Measurements from ENCODE around the gene MUS81.
A peak's percentile ranks its signal among the peaks of the same experiment; 100 is the strongest.
"Not testable (repeated sequence)": the region's sequence is repeated elsewhere in the genome, so short reads cannot be mapped to it uniquely, and the experiment has no call there.

Gene MUS81

DNA sequence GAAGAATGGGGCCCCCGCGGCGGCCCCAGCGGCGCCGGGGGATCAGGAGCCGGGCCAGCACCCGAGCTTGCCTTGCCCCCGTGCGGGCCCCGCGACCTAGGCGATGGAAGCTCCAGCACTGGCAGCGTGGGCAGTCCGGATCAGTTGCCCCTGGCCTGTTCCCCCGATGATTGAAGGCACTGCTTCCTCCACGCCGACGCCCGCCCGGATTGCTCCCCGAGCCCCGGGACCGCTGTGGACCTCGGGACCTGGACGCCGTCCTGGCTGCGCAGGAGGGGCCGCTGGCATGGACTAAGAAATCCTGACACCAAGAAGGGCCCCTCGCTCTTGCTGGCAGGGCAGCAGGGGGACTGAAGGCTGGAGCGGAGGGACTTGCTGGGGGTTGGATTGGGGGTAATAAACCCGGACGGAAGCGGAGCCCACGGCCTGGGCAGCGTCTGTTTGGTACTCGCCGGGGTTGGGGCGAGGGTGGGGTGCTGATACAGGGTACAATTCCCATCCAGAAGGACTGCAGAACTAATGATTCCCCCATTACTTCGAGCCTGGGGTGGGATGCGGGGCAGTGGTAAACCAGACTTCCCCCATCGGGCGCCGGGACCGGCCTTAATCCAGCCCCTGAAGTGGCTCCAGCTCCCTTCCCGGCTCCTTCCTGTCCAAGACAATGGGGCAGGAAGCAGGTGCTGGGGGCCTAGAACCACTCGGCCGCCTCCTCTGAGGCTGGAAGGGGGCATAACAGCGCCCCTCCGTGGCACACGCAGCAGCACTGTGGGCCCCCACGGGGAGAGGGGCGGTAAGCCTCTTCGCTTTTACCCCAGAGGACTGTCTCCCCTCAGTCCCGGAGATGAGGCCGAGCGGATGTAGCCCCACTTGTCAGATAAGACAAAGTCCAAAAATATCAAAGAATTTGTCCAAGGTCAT lies 31.2 kb downstream of the MUS81 start:
- no peaks in the 10 kb centered on the region for H3K9me3 ChIP-seq (ENCODE audit: insufficient read depth, low read length, severe bottlenecking)
- peak overlapping the region; percentile 75 for H3K9ac ChIP-seq (ENCODE audit: low read depth, low read length)
- H3K36me3 ChIP-seq (ENCODE audit: insufficient read depth, low read length) = peaks cover 14% of the 10 kb centered on the region
- H3K27ac ChIP-seq (ENCODE audit: low read length) = peak overlapping the region; percentile 81; the same call in 1 of the 2 replicates
- H3K79me2 ChIP-seq (ENCODE audit: insufficient read depth, low read length) = peaks cover 27% of the 10 kb centered on the region
- peak overlapping the region; percentile 96 for H3K4me2 ChIP-seq (ENCODE audit: insufficient read depth, low read length)
- H3K27me3 ChIP-seq (ENCODE audit: insufficient read depth, low read length, poor library complexity) = no peaks in the 10 kb centered on the region
- H3K4me1 ChIP-seq (ENCODE audit: insufficient read depth, low read length) = peaks cover 61% of the 10 kb centered on the region
- ATAC-seq (ENCODE audit: insufficient read depth, low read depth) (no peak; the same call in 2 of the 3 replicates), DNase-seq (peak; percentile 38)
- TF ChIP-seq, protein P1, sequence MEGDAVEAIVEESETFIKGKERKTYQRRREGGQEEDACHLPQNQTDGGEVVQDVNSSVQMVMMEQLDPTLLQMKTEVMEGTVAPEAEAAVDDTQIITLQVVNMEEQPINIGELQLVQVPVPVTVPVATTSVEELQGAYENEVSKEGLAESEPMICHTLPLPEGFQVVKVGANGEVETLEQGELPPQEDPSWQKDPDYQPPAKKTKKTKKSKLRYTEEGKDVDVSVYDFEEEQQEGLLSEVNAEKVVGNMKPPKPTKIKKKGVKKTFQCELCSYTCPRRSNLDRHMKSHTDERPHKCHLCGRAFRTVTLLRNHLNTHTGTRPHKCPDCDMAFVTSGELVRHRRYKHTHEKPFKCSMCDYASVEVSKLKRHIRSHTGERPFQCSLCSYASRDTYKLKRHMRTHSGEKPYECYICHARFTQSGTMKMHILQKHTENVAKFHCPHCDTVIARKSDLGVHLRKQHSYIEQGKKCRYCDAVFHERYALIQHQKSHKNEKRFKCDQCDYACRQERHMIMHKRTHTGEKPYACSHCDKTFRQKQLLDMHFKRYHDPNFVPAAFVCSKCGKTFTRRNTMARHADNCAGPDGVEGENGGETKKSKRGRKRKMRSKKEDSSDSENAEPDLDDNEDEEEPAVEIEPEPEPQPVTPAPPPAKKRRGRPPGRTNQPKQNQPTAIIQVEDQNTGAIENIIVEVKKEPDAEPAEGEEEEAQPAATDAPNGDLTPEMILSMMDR (IDR thresholded peaks at IDR 0.05; ENCODE audit: borderline replicate concordance, extremely low read depth, low read length, poor library complexity, severe bottlenecking) = peak; percentile 49
- no peak for TF ChIP-seq EZH2 (IDR thresholded peaks at IDR 0.05; ENCODE audit: borderline replicate concordance, low read depth, low read length, severe bottlenecking)
- peak overlapping the region; percentile 88 for H2AFZ ChIP-seq (ENCODE audit: low read depth, low read length)
- peaks cover 21% of the 10 kb centered on the region; the same call in 1 of the 2 replicates for H4K20me1 ChIP-seq (ENCODE audit: insufficient read depth, low read length)
- peak overlapping the region; percentile 51 to 71 for H3K4me3 ChIP-seq (ENCODE audit: low read depth in 1 of 2, low read length in 2 of 2)

DNA sequence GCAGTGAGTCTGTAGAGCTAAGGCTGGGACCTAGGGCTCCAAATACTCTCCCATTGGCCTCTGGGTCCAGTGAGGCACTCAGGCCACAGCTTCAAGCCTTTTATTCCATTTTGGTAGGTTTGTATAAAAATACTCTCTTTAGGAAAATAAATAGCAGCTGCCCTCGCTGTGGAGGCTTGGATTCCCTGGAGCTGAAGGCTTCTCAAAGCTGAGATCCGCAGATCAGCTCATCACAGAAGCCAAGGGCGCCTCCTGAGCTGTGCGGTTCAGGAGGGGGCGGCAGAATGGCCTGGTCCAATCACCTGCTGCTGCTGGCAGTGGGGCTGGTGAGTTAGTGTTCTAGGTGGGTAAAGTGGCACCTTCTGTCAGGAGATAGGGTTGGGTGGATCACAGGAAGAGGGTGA lies 31.9 kb downstream of the MUS81 start:
- Histone ChIP-seq H3K4me2 (ENCODE audit: insufficient read depth, low read length) (peak overlapping the region; percentile 96), H4K20me1 (ENCODE audit: insufficient read depth, low read length) (peaks cover 21% of the 10 kb centered on the region; the same call in 1 of the 2 replicates), H3K4me3 (ENCODE audit: low read depth in 1 of 2, low read length in 2 of 2) (peak overlapping the region in 1 of 2 experiments; percentile 71; a peak in 2 of 4 replicates), H3K79me2 (ENCODE audit: insufficient read depth, low read length) (peaks cover 24% of the 10 kb centered on the region), H3K4me1 (ENCODE audit: insufficient read depth, low read length) (peaks cover 54% of the 10 kb centered on the region), H3K9ac (ENCODE audit: low read depth, low read length) (peak overlapping the region; percentile 75; the same call in 1 of the 2 replicates)
- ATAC-seq (ENCODE audit: insufficient read depth, low read depth); H2AFZ ChIP-seq (ENCODE audit: low read depth, low read length); DNase-seq; H3K27me3 ChIP-seq (ENCODE audit: insufficient read depth, low read length, poor library complexity); H3K36me3 ChIP-seq (ENCODE audit: insufficient read depth, low read length); H3K27ac ChIP-seq (ENCODE audit: low read length); H3K9me3 ChIP-seq (ENCODE audit: insufficient read depth, low read length, severe bottlenecking): not testable (repeated sequence)

DNA sequence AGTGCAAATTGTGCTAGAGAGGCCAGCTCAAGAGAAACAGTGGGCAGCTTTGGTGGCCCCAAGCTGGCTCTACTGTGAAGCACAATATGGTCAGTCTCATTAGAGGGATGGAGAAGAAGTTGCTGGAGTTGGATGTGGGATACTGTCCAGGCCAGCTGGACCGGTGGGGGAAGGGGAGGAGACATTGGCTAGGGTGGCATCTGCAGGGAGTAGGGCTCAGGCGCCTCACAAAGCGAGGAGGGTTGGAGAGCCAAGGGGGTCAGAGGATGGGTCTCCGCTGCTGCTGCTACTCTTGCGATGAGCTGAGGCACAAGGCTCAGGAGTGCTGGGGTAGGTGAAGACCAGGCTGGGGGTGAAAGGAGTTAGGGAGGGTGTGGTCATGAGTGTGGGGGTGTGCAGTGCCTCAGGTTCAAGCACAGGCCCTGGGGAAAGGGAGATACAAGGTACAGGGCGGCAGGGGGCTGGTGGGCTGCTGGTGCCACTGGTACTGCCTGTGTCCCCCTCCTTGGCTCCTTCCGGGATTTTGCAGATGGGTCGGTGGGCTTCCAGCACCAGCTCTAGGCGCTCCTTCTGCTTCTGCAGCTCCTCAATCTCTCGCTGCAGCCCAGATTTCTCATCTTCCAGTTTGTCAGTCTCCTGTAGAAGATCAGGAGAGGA lies 32.6 kb downstream of the MUS81 start:
- ATAC-seq (ENCODE audit: insufficient read depth, low read depth) (no peak), DNase-seq (no peak)
- Histone ChIP-seq H3K4me3 (ENCODE audit: low read depth in 1 of 2, low read length in 2 of 2) (no peak overlapping the region), H3K27ac (ENCODE audit: low read length) (no peak overlapping the region), H3K9ac (ENCODE audit: low read depth, low read length) (no peak overlapping the region), H3K27me3 (ENCODE audit: insufficient read depth, low read length, poor library complexity) (no peaks in the 10 kb centered on the region), H3K4me1 (ENCODE audit: insufficient read depth, low read length) (peaks cover 48% of the 10 kb centered on the region), H3K79me2 (ENCODE audit: insufficient read depth, low read length) (peaks cover 18% of the 10 kb centered on the region), H3K4me2 (ENCODE audit: insufficient read depth, low read length) (peak overlapping the region; percentile 96; the same call in 1 of the 2 replicates), H3K9me3 (ENCODE audit: insufficient read depth, low read length, severe bottlenecking) (no peaks in the 10 kb centered on the region), H2AFZ (ENCODE audit: low read depth, low read length) (no peak overlapping the region), H4K20me1 (ENCODE audit: insufficient read depth, low read length) (peaks cover 21% of the 10 kb centered on the region; the same call in 1 of the 2 replicates), H3K36me3 (ENCODE audit: insufficient read depth, low read length) (0 out of 2 replicates have a peak, but pooled peaks cover under 1% of the 10 kb centered on the region)
- TF ChIP-seq EZH2 (IDR thresholded peaks at IDR 0.05; ENCODE audit: borderline replicate concordance, low read depth, low read length, severe bottlenecking) = no peak
- TF ChIP-seq, protein P1 (IDR thresholded peaks at IDR 0.05; ENCODE audit: borderline replicate concordance, extremely low read depth, low read length, poor library complexity, severe bottlenecking) = no peak
